Limb (tissue), 2 donors: Measurements from ENCODE around the gene R3HDM2.
A peak's percentile ranks its signal among the peaks of the same experiment; 100 is the strongest.
"Not testable (repeated sequence)": the region's sequence is repeated elsewhere in the genome, so short reads cannot be mapped to it uniquely, and the experiment has no call there.

Source experiments
- DNase-seq, 2 donors: peaks; one replicate each; pipeline ENCODE4 v3.0.0-alpha.2; 2016; ENCODE audit errors: extremely low spot score in 2 of 2

Gene R3HDM2

DNA sequence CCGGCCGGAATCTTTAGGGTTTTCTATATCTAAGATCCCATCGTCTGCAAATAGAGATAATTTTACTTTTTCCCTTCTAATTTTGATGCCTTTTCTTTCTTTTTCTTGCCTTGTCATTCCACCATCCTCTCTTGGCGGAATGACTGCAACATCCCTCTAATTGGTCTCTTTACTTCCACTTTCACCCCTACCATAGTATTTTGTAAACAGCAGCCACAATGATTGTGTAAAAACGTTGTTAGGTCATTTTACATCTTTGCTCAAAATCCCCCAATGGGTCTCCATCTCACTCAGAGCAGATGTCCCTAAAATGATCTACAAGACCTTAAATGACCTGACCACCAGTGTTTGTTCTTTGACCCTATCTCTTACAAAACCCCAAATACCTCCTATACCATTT, 99.9 kb downstream of the R3HDM2 start:
- DNase-seq, result no peak

DNA sequence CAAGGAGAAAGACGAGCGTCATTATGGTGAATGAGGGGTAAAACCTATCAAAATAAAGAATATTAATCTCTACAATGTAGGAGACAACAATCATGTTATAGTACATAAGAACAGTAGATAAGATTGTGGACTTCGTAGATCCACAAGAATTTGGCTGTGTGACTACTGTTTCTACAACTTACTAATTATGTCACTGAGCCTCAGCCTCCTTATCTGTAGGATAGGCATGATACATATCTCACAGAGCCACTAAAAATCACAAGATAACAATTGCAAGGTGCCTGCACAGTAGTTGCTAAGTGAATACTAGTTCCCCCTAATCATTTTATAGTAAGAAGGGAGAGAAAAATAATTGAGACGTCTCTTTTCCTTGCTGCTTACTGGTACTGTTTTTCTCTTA, 101.6 kb downstream of the R3HDM2 start:
- no peak for DNase-seq

GRCh38 chr12:57325395-57325794, 105.4 kb downstream of the R3HDM2 start:
- no peak for DNase-seq

DNA sequence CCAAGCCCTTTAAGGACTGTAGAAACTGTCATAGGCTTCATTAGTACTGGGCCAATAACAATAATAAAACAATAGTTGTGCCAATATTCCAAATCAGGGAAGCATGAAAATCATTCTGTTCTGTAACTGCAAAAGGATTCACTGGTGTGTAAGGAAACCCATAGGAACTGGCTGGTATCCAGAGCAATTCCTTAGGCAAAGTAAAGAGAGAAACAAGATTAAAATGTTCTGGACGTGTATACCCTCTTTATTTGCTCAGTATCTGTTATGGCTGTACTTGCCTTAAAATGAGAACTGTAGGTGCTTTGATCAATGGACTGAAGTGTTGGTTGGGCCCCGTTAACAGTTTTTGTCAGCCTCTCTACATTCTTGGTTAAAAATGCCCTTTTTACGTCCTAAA, 107.4 kb downstream of the R3HDM2 start:
- DNase-seq, result no peak

DNA sequence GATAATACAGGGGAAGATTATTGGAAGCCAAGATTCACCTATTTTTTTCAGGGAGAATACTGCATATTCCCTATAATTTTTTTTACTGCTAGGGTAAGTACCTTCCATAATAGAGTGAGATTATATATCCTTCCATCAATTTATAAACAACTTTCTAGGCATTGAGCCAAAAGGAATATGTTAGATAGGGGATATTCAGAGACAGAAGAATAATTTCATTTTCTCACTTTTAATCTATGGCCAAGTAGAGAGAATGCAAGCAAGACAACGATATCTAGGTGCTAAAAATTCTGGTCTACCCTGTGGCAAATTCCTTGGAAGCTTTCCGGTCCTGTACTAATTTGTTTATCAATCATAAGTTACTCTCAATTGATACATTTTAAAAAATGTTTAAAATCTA, 110.2 kb downstream of the R3HDM2 start:
- DNase-seq, result no peak

GRCh38 chr12:57319678-57320469, 111.0 kb downstream of the R3HDM2 start:
- DNase-seq, result no peak

GRCh38 chr12:57315681-57316080, 115.2 kb downstream of the R3HDM2 start:
- DNase-seq, result no peak

DNA sequence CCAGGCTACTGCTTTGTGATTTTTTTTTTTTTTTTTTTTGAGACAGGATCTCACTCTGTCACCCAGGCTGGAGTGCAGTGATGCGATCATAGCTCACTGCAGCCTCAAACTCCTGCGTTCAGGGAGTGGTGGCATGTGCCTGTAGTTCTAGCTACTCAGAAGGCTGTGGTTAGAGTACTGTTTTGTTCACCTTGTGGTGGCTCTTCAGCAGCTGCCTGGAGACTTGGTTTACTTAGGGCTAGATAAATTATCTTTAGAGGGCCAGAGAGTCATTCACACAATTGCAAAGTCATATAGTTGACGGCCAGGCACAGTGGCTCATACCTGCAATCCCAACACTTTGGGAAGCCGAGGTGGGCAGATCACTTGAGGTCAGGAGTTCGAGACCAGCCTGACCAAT, 118.6 kb downstream of the R3HDM2 start:
- not testable (repeated sequence) for DNase-seq

DNA sequence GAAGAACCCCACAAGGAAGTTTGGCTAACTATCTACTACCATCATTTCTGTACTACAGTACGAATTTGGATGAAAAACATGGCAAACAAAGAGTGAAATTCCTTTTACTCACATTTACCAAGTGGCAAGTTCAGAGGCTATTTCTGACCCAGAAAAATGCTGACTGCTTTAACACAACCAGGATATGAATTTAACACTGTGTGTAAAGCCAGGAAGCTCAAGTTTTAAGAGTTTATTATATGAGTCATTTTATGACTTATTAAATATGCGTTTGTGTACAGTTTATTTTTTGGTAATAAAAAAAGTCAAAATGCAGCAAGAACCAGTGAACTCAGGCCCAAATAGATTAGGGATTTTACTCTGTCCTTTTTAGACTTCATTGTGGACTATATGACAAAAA, 121.4 kb downstream of the R3HDM2 start:
- no peak for DNase-seq

DNA sequence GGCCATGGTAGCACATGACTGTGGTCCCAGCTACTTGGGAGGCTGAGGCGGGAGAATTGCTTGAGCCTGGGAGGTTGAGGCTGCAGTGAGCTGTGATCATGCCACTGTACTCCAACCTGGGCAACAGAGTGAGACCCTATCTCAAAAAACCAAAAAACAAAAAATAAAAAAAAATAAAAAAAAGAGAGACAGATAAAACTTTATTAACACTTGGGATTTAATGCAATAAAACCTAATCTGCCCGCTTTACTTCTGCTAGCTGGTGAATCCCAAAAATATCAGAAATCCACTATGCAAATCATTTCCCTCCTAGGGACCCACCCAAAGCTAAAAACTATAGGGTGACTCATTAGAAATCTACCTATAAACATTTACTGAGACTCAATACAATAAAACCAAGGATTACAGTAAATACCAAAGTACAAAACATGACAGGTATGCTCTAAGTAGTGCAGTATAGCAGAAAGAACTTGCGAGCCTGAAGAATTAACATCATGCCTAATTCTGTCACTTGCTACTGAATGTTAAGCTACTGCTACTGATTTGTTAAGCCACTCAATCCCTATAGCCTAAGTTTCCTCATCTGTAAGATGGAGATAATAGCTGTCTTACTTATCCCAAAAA, 129.8 kb downstream of the R3HDM2 start:
- DNase-seq, result no peak

GRCh38 chr12:57299514-57300016, 131.3 kb downstream of the R3HDM2 start:
- DNase-seq, result no peak

GRCh38 chr12:57296291-57296690, 134.6 kb downstream of the R3HDM2 start:
- no peak for DNase-seq

DNA sequence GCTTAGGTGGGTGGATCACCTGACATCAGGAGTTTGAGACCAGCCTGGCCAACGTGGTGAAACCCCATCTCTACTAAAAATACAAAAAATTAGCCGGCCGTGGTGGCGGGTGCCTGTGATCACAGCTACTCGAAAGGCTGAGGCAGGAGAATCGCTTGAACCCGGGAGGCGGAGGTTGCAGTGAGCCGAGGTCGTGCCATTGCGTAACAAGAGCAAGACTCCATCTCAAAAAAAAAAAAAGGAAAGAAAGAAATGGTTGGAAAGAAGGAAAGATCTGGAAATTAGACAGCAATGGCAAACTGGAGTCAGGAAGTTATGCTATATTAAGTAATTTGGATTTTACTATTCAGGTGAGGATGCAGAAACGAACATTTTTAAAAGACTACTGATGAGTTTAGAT, 148.8 kb downstream of the R3HDM2 start:
- not testable (repeated sequence) for DNase-seq

DNA sequence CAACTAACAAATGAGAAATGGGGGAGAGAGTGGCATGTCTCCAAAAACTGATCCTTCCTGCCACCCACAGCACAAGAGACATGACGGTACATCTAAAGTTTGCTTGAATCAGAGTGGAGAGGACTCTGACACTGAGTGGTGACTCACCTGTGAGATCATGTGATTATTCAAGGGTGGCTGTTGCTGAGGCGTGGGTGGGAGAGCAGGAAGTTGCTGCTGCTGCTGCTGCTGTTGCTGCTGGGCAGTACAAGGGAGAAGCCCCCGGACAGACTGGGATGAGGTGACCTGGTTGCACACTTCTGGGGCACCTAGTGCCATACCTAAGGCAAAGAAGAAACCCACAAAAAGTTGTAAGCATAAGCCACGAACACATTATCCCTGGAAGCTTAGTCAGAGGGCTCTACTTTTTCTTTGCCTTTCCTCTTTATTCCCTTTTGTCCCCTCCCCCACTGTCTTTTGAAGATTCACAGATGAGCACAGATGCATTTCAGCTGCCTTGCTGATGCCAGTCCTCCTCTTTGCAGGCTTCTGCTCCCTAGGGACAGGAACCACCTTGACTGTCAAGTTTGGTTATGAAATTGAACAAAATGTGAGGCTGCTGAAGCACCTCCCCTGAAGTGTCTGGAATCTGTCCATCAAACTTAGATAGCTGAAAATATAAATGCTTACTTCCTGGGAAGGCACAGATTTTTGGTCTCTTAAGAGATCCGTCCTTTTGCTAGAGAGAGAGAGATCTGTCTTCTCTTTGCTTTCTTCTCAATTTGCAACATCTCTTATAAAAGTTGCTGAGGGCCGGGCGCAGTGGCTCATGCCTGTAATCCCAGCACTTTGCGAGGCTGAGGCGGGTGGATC, 150.4 kb downstream of the R3HDM2 start:
- DNase-seq, result no peak

DNA sequence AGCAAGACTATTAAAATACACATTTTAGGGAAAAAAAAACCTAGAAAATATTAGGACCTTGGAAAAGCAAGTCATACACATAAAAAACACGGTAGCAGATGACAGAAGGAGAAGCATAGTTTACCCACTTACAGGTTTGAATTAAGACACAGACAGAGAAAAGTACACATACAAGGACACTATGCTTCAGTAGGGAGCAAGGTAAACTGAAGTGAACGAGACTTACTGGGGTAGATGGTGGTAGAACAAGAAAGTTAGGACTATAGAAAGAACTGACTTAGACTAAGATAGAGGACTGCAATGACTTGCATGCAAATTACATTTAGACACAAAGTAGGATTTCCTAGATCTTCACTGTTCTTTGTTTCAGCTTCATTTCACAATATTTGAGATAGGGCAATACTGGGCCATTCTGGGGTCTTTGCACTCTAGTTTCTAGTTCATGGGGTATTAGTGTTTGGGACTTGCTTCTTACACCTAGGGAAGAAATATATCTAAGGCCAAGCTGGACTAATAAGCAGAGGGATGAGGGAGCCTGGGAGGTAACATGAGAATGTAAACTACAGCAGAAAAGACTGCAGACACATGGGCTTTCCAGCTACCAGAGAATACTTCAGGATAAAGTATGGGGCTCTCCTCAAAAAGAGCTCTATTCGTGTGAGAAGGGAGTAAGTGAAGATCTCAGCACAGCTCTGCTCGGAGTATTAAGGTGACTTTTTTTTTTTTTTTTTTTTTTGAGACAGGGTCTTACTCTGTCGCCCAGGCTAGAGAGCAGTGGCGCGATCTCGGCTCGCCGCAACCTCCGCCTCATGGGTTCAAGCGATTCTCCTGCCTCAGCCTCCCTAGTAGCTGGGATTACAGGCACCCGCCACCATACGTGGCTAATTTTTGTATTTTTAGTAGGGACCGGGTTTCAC, 152.1 kb downstream of the R3HDM2 start:
- no peak for DNase-seq

DNA sequence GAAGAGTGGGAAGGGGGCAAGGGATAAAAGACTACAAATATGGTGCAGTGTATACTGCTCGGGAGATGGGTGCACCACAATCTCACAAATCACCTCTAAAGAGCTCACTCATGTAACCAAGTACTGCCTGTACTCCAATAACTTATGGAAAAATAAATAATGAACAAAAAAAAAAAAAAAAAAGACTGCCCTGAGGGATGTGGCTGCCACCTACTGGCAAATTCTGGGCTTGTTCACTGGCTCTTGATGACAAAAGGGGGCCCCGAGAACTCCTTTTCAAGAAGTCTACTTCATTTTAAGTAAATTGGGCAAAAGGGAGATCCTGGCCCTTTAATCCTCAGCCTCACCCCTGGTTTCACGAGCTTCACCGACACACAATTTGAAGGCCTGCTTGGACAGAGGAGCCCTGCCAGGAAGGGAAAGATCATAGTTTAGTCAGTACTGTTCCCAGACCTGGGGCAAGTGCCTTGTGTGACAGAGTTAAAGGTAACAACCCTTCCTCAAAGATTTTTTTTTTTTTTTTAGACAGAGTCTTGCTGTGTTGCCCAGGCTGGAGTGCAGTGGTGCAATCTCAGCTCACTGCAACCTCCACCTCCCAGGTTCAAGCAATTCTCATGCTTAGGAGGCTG, 153.8 kb downstream of the R3HDM2 start:
- DNase-seq, result no peak

- DNase-seq, result not testable (repeated sequence)
These were observed 154.6 kb downstream of the R3HDM2 start for GRCh38 chr12:57276233-57276632.

DNA sequence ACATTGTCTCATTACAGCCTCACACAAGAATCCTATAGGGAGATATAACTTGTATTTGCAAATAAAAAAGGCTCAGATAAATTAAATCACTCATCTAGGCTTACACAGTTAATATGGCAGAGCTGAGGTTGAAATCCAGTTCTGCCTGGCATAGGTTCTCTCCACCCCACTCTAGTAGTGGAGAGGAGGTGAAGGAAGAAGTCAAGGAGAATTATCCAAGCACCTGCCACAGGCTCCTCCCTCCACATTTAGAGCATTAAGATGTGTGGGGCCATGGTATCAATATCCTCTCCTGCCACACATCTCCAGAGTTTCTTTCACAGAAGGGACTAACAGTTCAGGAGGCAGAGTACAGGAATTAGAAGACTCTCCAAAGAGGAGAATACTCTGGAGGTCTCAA, 157.3 kb downstream of the R3HDM2 start:
- no peak for DNase-seq

DNA sequence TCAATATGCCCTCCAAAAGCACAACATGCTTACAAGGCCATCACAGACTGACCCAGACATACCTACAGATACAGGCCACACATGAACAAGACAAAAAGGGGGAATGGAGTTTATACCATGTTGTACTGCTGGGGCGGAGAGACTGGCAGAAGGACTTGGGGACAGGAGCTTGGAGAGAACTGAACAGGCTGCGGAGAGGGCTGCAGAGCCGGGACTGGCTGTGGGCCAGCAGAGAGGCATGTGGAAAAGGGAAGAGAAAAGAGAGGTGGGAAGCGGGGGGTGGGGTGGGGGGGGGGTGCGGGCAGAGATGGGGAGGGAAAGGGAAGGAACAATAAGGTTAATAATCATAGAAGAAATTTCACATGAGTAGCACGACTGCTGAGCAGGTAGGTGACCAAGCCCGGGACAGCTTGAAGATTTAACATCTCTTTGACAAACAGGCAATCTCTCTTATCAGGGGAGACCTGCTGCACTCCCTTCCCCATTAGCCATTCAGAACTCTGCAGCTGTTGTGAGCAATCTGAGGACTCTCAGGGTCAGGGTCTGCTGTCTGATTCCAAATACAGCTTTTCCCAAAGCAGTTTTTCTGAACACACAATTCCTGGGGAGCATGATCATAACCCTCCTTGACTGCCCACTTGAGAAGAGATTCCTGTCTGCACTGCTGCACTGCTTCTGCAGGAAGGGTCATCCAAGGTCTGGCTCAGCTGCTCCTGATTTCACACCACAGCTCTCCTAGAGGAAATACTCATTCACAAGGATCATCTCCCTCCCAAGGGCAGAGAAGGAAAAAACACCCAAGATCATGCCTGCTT, 158.3 kb downstream of the R3HDM2 start:
- DNase-seq, result peak in 1 of 2 donors; percentile 32
